Activated CD4-positive, alpha-beta T cell treated with anti-CD3 and anti-CD28 coated beads, Interleukin-2, amount 10 ng/mL, durations not matched to agents 24 days and 14 days (primary cell): Measurements from ENCODE around the gene NKIRAS1. TPM values are rescaled to one million over a fixed set of nuclear protein-coding genes. Genes with fewer than 3 reads are reported as not detected.
"Not testable (repeated sequence)": the region's sequence is repeated elsewhere in the genome, so short reads cannot be mapped to it uniquely, and the experiment has no call there.

Experiments used
- DNase-seq: peaks from one replicate; pipeline ENCODE4 v3.0.0; 2022
- H3K27ac Mint-ChIP-seq: one replicate; pipeline ENCODE4 v1.8.0; 2022; ENCODE audit warnings: mild to moderate bottlenecking, mixed read lengths
- H3K27me3 Mint-ChIP-seq: one replicate; pipeline ENCODE4 v1.8.0; 2022; ENCODE audit warnings: mixed read lengths
- H3K36me3 Mint-ChIP-seq: one replicate; pipeline ENCODE4 v1.8.0; 2022; ENCODE audit warnings: low read depth, mild to moderate bottlenecking, mixed read lengths
- H3K4me1 Mint-ChIP-seq: one replicate; pipeline ENCODE4 v1.8.0; 2021; ENCODE audit warnings: mixed read lengths
- H3K4me3 Mint-ChIP-seq: one replicate; pipeline ENCODE4 v1.8.0; 2022; ENCODE audit warnings: mild to moderate bottlenecking, moderate library complexity, mixed read lengths
- H3K9me3 Mint-ChIP-seq: one replicate; pipeline ENCODE4 v1.8.0; 2021; ENCODE audit warnings: mixed read lengths
- intact Hi-C: fragments of 100-400 bp; cut with micrococcal nuclease; formaldehyde crosslinking; loops from one replicate; pipeline ENCODE4 v1.15.1; 2023
- total RNA-seq: library from RNA; stranded (reverse); gene quantifications from 2 replicates; pipeline ENCODE4 v1.2.3, GENCODE V29; 2022

Gene NKIRAS1
- total RNA-seq, 1 donor from 2014 or later: 5.2 TPM

DNA sequence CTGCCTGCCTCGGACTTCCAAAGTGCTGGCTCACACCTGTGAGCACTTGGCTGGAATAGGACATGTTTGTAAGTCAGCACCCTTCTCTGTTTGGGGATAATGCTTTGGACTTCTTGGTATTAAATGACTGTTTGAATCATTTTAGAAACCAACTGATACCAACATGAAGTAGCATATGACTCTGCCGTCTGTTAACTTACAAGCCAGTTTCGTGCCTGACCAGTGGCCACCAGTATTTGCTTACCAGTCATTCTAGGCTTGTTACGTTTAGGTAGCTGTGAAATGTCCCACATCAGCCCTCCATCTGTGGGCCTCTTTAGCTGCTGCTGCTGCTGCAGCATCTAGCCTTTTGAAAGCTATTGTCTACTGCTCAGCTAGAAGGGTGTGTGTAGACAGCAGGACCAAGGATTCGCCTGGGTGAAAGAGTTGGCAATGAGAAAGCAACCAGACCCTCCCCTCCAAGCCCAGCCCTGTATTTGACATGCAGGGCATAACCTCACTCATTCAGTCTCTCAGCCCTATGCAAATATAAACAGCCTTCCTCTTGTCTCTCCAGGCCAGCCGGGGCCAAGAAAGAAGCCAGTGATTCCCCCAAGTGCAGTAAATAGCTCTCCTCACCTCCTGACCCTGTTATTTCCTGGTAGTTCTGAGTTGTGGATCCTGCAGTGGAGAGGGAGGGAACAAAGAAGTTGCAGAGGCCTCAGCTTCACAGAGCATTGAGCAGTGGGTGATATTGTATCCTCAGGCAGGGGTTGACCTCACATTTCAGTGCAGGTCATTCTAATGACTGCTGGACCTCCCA, 51.0 kb downstream of the NKIRAS1 start:
- intact Hi-C loops: no loop called here

DNA sequence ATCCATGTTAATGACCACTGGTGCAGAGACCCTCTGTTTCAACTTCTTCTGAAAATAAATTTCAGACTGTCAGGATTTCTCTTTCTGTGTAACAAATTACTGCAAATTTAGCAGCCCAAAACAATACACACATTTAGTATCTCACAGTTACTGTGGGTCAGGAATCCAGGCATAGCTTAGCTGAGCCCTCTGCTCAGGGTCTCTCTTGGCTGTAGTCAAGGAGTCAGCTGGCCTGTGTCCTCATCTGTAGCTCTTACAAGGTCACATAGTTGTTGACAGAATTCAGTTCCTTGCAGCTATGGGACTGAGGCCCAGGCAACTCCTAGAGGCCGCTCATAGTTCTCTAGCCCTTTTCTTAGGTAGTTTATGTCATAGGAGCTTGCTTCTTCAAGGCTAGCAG, 51.9 kb downstream of the NKIRAS1 start:
- no peak overlapping the region for H3K27ac Mint-ChIP-seq
- peaks cover 14% of the 10 kb centered on the region for H3K4me1 Mint-ChIP-seq
- no peaks in the 10 kb centered on the region for H3K27me3 Mint-ChIP-seq
- H3K9me3 Mint-ChIP-seq: no peaks in the 10 kb centered on the region
- H3K4me3 Mint-ChIP-seq: no peak overlapping the region
- peaks cover 10% of the 10 kb centered on the region for H3K36me3 Mint-ChIP-seq
- intact Hi-C loops: no loop called here
- DNase-seq: no peak

More for the DNA sequence above, 51.0 kb downstream of the NKIRAS1 start:
- Mint-ChIP-seq H3K27me3 (no peaks in the 10 kb centered on the region), H3K9me3 (no peaks in the 10 kb centered on the region), H3K4me3 (no peak overlapping the region), H3K27ac (no peak overlapping the region), H3K36me3 (peaks cover 10% of the 10 kb centered on the region), H3K4me1 (peaks cover 10% of the 10 kb centered on the region)
- DNase-seq: no peak

DNA sequence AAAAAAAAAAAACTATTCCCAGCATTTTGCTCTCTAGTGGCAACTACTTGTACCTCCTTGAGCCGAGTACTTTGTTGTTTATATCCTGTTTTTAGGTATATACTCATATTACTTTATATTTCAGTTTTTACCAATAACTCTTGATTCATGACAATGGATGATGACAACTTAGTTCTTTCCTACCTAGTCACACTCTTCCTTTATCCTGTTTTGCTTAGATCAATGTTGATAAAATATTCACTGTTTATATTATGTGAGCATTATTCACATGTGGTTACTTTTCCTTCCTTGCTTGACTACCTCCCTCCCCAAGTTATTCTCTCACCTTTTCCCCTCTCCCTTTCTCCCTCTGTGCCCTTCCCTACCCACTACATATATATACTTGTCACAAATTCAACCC, 53.7 kb downstream of the NKIRAS1 start:
- peaks cover 10% of the 10 kb centered on the region for H3K36me3 Mint-ChIP-seq
- no peak overlapping the region for H3K27ac Mint-ChIP-seq
- peaks cover 22% of the 10 kb centered on the region for H3K4me1 Mint-ChIP-seq
- H3K27me3 Mint-ChIP-seq: no peaks in the 10 kb centered on the region
- no peak for DNase-seq
- intact Hi-C loops: no loop called here
- H3K9me3 Mint-ChIP-seq: no peaks in the 10 kb centered on the region
- no peak overlapping the region for H3K4me3 Mint-ChIP-seq

DNA sequence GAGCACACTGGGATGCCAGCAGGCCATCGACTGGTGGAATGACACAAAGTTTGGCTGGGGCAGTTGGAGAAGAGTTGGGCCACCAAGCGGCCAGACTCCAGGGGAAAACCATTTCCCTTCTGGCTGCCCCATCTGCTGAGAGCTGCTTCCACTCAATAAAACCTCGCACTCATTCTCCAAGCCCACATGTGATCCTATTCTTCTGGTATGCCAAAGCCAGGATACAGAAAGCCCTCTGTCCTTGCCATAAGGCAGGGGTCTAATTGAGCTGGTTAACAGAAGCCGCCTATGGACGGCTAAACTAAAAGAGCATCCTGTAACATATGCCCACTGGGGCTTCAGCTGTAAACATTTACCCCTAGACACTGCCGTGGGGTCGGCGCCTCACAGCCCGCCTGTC, 55.1 kb downstream of the NKIRAS1 start:
- Mint-ChIP-seq H3K4me1 (peaks cover 30% of the 10 kb centered on the region), H3K27ac (no peak overlapping the region), H3K27me3 (no peaks in the 10 kb centered on the region), H3K9me3 (no peaks in the 10 kb centered on the region), H3K4me3 (no peak overlapping the region), H3K36me3 (peaks cover 10% of the 10 kb centered on the region)
- intact Hi-C loops: no loop called here
- DNase-seq: no peak

DNA sequence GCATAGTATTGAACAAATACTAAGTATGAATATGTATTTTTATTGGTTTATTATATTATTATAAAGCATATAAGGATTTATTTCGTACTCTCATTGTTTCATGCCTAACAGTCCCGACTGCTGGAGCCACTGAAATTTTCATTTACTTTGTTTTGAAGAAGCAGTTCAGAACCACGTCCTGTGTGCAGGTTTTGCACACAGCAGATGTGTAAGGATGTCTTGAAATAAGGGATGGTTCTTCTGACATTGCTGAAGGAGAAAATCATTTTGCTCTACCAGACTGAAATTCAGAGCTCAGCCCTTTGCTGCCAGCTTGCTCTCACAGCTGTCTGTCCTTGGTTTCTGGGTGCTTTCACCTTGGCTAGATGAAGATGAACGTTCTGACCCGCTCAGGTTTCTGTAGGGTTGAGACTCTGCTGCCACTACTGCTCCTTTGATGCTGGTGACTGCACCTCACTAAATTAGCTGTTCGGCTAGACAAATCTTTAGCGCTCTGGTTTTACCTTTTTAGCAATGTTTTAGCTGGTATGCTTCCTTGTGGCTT, 56.9 kb downstream of the NKIRAS1 start:
- peaks cover 10% of the 10 kb centered on the region for H3K36me3 Mint-ChIP-seq
- H3K4me1 Mint-ChIP-seq: peaks cover 30% of the 10 kb centered on the region
- intact Hi-C loops: no loop called here
- DNase-seq: peak; percentile 55
- no peaks in the 10 kb centered on the region for H3K9me3 Mint-ChIP-seq
- H3K27me3 Mint-ChIP-seq: no peaks in the 10 kb centered on the region
- no peak overlapping the region for H3K27ac Mint-ChIP-seq
- no peak overlapping the region for H3K4me3 Mint-ChIP-seq

DNA sequence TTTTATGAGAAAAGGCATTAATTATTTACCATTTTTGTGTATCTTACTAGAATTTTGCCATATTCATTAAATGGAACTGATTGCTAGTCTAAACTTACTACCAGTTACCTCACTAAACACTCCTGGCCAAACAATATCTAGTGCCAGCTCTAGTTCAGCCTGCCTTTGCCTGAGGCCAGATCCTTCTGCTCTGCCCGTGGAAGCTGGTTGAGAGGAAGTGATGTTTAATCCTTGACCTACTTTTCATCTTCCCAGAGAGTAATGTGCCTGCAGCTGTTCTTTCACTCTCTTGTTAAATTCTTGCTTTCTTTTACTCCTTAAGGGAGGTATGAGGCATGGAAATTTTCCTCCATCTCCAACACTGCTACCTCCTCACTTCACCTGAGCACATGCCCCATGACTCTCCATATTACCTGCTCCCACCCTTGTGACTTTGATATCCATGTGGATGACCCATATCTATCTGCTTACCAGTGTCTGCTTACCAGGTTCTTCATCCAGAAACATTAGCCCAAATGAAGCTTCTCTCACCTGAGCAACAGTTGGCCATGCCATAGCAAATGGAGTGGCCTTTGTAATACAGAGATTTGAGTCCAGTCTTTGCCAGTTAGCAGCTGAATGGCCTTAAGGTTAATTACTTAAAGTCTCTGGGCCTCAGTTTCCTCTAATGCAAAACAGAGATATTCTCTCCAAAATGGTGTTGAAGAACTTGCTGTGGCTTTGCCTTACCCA, 57.6 kb downstream of the NKIRAS1 start:
- Mint-ChIP-seq H3K27ac (no peak overlapping the region), H3K9me3 (no peaks in the 10 kb centered on the region), H3K4me3 (no peak overlapping the region), H3K36me3 (peaks cover 10% of the 10 kb centered on the region), H3K4me1 (peaks cover 30% of the 10 kb centered on the region), H3K27me3 (no peaks in the 10 kb centered on the region)
- intact Hi-C loops: no loop called here
- DNase-seq: peak; percentile 50

DNA sequence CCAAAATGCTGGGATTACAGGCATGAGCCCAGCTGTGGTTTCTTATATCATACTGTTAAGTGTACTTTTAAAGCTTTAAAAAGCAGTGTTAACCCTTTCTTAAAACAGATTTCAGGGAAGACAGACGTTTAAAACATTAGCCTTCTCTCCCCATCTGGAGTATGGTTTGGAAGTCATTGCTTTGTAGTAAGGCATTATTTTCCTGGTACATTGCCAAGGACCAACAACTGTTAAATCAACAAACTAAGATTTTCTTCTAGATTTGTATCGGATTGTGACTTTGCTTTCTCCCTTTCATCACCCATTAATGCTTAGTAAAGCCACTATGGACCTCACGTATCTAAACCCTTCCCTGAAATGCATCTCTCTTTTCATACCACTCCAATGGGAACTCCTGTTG, 60.5 kb downstream of the NKIRAS1 start:
- DNase-seq: no peak
- no peak overlapping the region for H3K4me3 Mint-ChIP-seq
- intact Hi-C loops: no loop called here
- peaks cover 26% of the 10 kb centered on the region for H3K4me1 Mint-ChIP-seq
- H3K36me3 Mint-ChIP-seq: peaks cover 11% of the 10 kb centered on the region
- H3K27ac Mint-ChIP-seq: no peak overlapping the region
- no peaks in the 10 kb centered on the region for H3K27me3 Mint-ChIP-seq
- H3K9me3 Mint-ChIP-seq: peaks cover 5% of the 10 kb centered on the region

DNA sequence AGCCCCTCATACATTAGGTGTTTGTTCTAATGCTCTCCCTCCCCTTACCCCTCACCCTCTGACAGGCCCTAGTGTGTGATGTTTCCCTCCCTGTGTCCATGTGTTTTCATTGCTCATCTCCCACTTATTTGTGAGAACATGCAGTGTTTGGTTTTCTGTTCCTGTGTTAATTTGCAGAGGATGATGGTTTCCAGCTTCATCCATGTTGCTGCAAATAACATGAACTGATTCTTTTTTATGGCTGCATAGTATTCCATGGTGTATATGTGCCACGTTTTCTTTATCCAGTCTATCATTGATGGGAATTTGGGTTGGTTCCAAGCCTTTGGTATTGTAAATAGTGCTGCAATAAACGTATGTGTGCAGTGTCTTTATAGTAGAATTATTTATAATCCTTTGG, 67.3 kb downstream of the NKIRAS1 start:
- H3K9me3 Mint-ChIP-seq, H3K27ac Mint-ChIP-seq, intact Hi-C loops, DNase-seq, H3K4me3 Mint-ChIP-seq, H3K27me3 Mint-ChIP-seq, H3K4me1 Mint-ChIP-seq: not testable (repeated sequence)
- peaks cover 14% of the 10 kb centered on the region for H3K36me3 Mint-ChIP-seq

DNA sequence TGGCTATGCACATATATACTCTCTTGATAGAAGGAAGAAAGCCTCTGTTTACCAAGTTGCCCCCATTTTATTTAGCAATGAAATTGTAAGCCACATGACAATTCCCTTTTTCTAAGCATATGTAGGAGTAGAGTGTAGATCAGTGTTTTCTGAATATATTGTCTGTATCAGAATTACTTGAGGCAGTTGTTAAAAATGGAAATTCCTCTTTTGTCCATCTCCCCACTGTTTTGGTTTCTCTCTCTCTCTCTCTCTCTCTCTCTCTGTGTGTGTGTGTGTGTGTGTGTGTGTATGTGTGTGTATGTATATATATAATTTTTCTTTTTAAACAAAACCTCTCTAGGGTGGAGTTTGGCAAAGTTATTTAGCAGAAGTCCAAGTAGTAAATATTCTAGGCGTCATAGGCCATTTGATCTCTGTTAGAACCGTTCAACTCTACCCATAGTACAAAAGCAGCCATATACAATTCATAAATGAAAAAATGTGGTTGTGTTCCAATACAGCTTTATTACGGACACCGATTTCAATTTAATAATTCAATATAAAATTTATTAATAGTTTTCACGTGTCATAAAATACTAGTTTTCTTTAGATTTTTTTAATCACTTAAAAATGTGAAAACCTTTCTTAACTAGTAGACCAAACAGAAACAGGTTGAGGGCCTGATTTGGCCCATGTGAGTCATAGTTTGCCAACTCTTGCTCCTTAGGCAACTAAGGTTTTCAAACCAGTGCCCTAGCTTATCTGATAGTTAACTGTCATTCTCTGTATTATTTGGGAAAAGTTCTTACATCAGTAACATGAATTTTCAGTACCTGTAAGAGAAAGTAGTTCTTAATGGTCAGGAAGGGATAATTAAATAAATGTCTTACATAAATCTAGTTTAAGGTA, 71.2 kb downstream of the NKIRAS1 start:
- H3K4me3 Mint-ChIP-seq: no peak overlapping the region
- DNase-seq: no peak
- no peaks in the 10 kb centered on the region for H3K27me3 Mint-ChIP-seq
- no peak overlapping the region for H3K27ac Mint-ChIP-seq
- peaks cover 1% of the 10 kb centered on the region for H3K36me3 Mint-ChIP-seq
- intact Hi-C loops: no loop called here
- H3K4me1 Mint-ChIP-seq: peaks cover 6% of the 10 kb centered on the region
- H3K9me3 Mint-ChIP-seq: peaks cover 5% of the 10 kb centered on the region

DNA sequence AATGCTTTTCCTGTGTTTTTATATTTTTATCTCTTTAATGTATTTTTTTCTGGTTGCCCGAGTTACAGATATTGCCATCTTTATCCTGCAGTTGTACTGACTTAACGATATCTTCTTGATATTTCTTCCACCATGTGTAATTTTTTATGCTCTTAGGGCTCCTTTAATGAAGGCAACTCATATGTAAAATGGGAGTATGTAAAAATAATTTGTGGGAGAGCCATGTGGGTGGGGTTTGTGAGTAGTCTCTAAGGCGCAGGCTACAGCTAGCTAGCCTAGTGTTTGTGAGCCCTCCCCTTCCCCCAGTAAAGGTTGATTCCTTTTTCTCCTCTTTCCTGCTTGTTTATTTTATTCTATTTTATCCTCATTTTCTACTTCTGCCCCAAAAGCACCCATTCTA, 72.9 kb downstream of the NKIRAS1 start:
- Mint-ChIP-seq H3K27me3 (no peaks in the 10 kb centered on the region), H3K4me3 (no peak overlapping the region), H3K4me1 (peaks cover 6% of the 10 kb centered on the region), H3K9me3 (no peaks in the 10 kb centered on the region), H3K27ac (no peak overlapping the region), H3K36me3 (no peaks in the 10 kb centered on the region)
- no peak for DNase-seq
- intact Hi-C loops: no loop called here

Other genes starting within 250 kb of the NKIRAS1 start
- gene UBE2E1, start 111.0 kb downstream of the NKIRAS1 start, total RNA-seq: 72.6 and 79.5 TPM in 2 replicates
- gene RPL15, start 142 bp upstream of the NKIRAS1 start, total RNA-seq: 1,840 and 1,850 TPM in 2 replicates
- 3.0 and 3.1 TPM in 2 replicates for gene NR1D2, start 28.3 kb upstream of the NKIRAS1 start, total RNA-seq